Subcutaneous abdominal adipose tissue (tissue), 5 donors: Measurements from ENCODE around the gene IBTK.
"Not testable (repeated sequence)": the region's sequence is repeated elsewhere in the genome, so short reads cannot be mapped to it uniquely, and the experiment has no call there.

Source experiments
- H3K27ac ChIP-seq: one replicate; pipeline ENCODE4 v1.7.0; 2013; ENCODE audit warnings: low read depth, mild to moderate bottlenecking, inconsistent platforms, low read length, moderate library complexity
- H3K27me3 ChIP-seq, 5 donors: one replicate each; pipeline ENCODE4 v1.7.0; 2013; ENCODE audit warnings: low read length in 5 of 5, inconsistent platforms in 1 of 5; ENCODE audit not compliant: control insufficient read depth in 5 of 5, insufficient read depth in 4 of 5
- H3K36me3 ChIP-seq, 5 donors: one replicate each; pipeline ENCODE4 v1.7.0; 2013; ENCODE audit warnings: low read length in 5 of 5; ENCODE audit not compliant: control insufficient read depth in 5 of 5, insufficient read depth in 5 of 5
- H3K4me1 ChIP-seq, 5 donors: one replicate each; pipeline ENCODE4 v1.7.0; 2013; ENCODE audit warnings: low read length in 5 of 5, mild to moderate bottlenecking in 3 of 5, moderate library complexity in 1 of 5; ENCODE audit not compliant: control insufficient read depth in 5 of 5, insufficient read depth in 5 of 5
- H3K4me3 ChIP-seq, 5 donors: one replicate each; pipeline ENCODE4 v1.7.0; 2013; ENCODE audit warnings: low read length in 5 of 5, low read depth in 1 of 5
- H3K9ac ChIP-seq, 5 donors: one replicate each; pipeline ENCODE4 v1.7.0; 2013; ENCODE audit warnings: low read length in 5 of 5, mild to moderate bottlenecking in 4 of 5, moderate library complexity in 3 of 5
- H3K9me3 ChIP-seq, 5 donors: one replicate each; pipeline ENCODE4 v1.7.0; 2013; ENCODE audit warnings: low read length in 5 of 5; ENCODE audit not compliant: control insufficient read depth in 5 of 5
- donor health status: healthy.
- donor health status: healthy.
- donor health status: healthy.
- donor health status: healthy.
- donor health status: healthy.

The IBTK gene

GRCh38 chr6:82263916-82264315, 16.4 kb upstream of the IBTK start:
- Histone ChIP-seq H3K4me1 (peaks cover 3 to 18% (median 12%) of the 10 kb centered on the region in 5 donors), H3K27ac (no peak overlapping the region), H3K9ac (no peak overlapping the region), H3K27me3 (no peaks in the 10 kb centered on the region), H3K4me3 (no peak overlapping the region), H3K36me3 (no peaks in the 10 kb centered on the region), H3K9me3 (no peaks in the 10 kb centered on the region)

GRCh38 chr6:82260997-82261732, 13.6 kb upstream of the IBTK start:
- H3K9ac ChIP-seq: no peak overlapping the region
- no peaks in the 10 kb centered on the region for H3K9me3 ChIP-seq
- H3K27me3 ChIP-seq: no peaks in the 10 kb centered on the region
- H3K36me3 ChIP-seq: no peaks in the 10 kb centered on the region
- H3K4me3 ChIP-seq: no peak overlapping the region
- H3K27ac ChIP-seq: peak overlapping the region; percentile 49
- peaks cover 3 to 18% (median 12%) of the 10 kb centered on the region in 5 donors for H3K4me1 ChIP-seq

- Histone ChIP-seq H3K27ac (no peak overlapping the region), H3K36me3 (no peaks in the 10 kb centered on the region), H3K27me3 (no peaks in the 10 kb centered on the region), H3K9ac (no peak overlapping the region), H3K4me3 (no peak overlapping the region), H3K4me1 (peaks cover 3 to 18% (median 12%) of the 10 kb centered on the region in 5 donors), H3K9me3 (no peaks in the 10 kb centered on the region)
Observed at GRCh38 chr6:82259389-82259788, 11.8 kb upstream of the IBTK start.

GRCh38 chr6:82257088-82257774, 9.7 kb upstream of the IBTK start:
- H3K9ac ChIP-seq: no peak overlapping the region
- no peak overlapping the region for H3K27ac ChIP-seq
- H3K9me3 ChIP-seq: no peaks in the 10 kb centered on the region
- no peaks in the 10 kb centered on the region for H3K36me3 ChIP-seq
- H3K4me1 ChIP-seq: peaks cover 3 to 18% (median 12%) of the 10 kb centered on the region in 5 donors
- H3K27me3 ChIP-seq: no peaks in the 10 kb centered on the region
- H3K4me3 ChIP-seq: no peak overlapping the region

- not testable (repeated sequence) for H3K9me3 ChIP-seq, H3K4me1 ChIP-seq, H3K9ac ChIP-seq, H3K36me3 ChIP-seq, H3K27ac ChIP-seq, H3K27me3 ChIP-seq, H3K4me3 ChIP-seq
Observed at GRCh38 chr6:82254722-82255121, 7.2 kb upstream of the IBTK start.

- H3K27ac ChIP-seq: no peak overlapping the region
- peaks cover 4 to 11% (median 10%) of the 10 kb centered on the region in 5 donors for H3K4me1 ChIP-seq
- H3K9me3 ChIP-seq: no peaks in the 10 kb centered on the region
- H3K36me3 ChIP-seq: no peaks in the 10 kb centered on the region
- no peak overlapping the region for H3K4me3 ChIP-seq
- no peak overlapping the region for H3K9ac ChIP-seq
- H3K27me3 ChIP-seq: no peaks in the 10 kb centered on the region
Observed at GRCh38 chr6:82251942-82252341, 4.4 kb upstream of the IBTK start.

- Histone ChIP-seq H3K9ac (no peak overlapping the region), H3K4me3 (no peak overlapping the region), H3K4me1 (peaks cover 4 to 32% (median 18%) of the 10 kb centered on the region in 5 donors), H3K36me3 (no peaks in the 10 kb centered on the region), H3K27me3 (no peaks in the 10 kb centered on the region), H3K9me3 (no peaks in the 10 kb centered on the region), H3K27ac (no peak overlapping the region)
Observed at GRCh38 chr6:82249381-82250253, 2.1 kb upstream of the IBTK start.

GRCh38 chr6:82248273-82248735, 760 bp upstream of the IBTK start:
- Histone ChIP-seq H3K27ac (peak overlapping the region; percentile 94), H3K4me1 (peaks cover 4 to 38% (median 27%) of the 10 kb centered on the region in 5 donors), H3K9me3 (no peaks in the 10 kb centered on the region), H3K4me3 (peak overlapping the region; percentile 77 to 92 (median 84)), H3K9ac (peak overlapping the region; percentile 79 to 97 (median 90)), H3K36me3 (no peaks in the 10 kb centered on the region), H3K27me3 (no peaks in the 10 kb centered on the region)

- Histone ChIP-seq H3K4me3 (peak overlapping the region; percentile 77 to 88 (median 84)), H3K27ac (peak overlapping the region; percentile 94), H3K9ac (peak overlapping the region; percentile 90 to 97 (median 92)), H3K9me3 (no peaks in the 10 kb centered on the region), H3K36me3 (no peaks in the 10 kb centered on the region), H3K4me1 (peaks cover 4 to 38% (median 28%) of the 10 kb centered on the region in 5 donors), H3K27me3 (no peaks in the 10 kb centered on the region)
Observed at GRCh38 chr6:82246802-82247504, 591 bp downstream of the IBTK start.
